ENCODE measurements around the gene IQCK.

IQCK gene

GRCh38 chr16:19851476-19851875, 133.4 kb downstream of the IQCK start:
- intact Hi-C loops (cut with DNase I), result no loop called here
- peak; percentile 53 to 96 (median 72) for DNase-seq

- DNase-seq, result peak in 1 of 10 donors; percentile 2
- intact Hi-C loops (cut with DNase I), result no loop called here
These were observed 135.2 kb downstream of the IQCK start for GRCh38 chr16:19853132-19853741.

- peak in 2 of 10 donors; percentile 38 to 65 for DNase-seq
- intact Hi-C loops (cut with DNase I), result no loop called here
These were observed 135.9 kb downstream of the IQCK start for GRCh38 chr16:19853742-19854542.

- peak in 2 of 10 donors; percentile 28 to 58 for DNase-seq
- intact Hi-C loops (cut with DNase I), result no loop called here
These were observed 136.4 kb downstream of the IQCK start for GRCh38 chr16:19854543-19854876.

- peak in 1 of 10 donors; percentile 35 for DNase-seq
- intact Hi-C loops (cut with DNase I), result no loop called here
These were observed 138.0 kb downstream of the IQCK start for GRCh38 chr16:19856120-19856519.

GRCh38 chr16:19857593-19858339, 139.7 kb downstream of the IQCK start:
- peak in 1 of 10 donors; percentile 35 for DNase-seq
- intact Hi-C loops (cut with DNase I), result no loop called here

GRCh38 chr16:19858340-19859018, 140.4 kb downstream of the IQCK start:
- peak in 1 of 10 donors; percentile 60 for DNase-seq
- intact Hi-C loops (cut with DNase I), result no loop called here

- intact Hi-C loops (cut with DNase I), result no loop called here
- DNase-seq, result no peak
These were observed 141.1 kb downstream of the IQCK start for GRCh38 chr16:19859166-19859565.

- DNase-seq, result peak in 1 of 10 donors; percentile 42
- intact Hi-C loops (cut with DNase I), result loop anchor here (2.0 kb wide), 1 partner anchor 93 kb away; no protein-coding TSS in a partner anchor
These were observed 141.5 kb downstream of the IQCK start for GRCh38 chr16:19859603-19860002.

- intact Hi-C loops (cut with DNase I), result loop anchor here (2.0 kb wide), 1 partner anchor 94 kb away; no protein-coding TSS in a partner anchor
- DNase-seq, result peak in 1 of 10 donors; percentile 68
These were observed 142.3 kb downstream of the IQCK start for GRCh38 chr16:19860166-19861041.

- peak in 1 of 10 donors; percentile 9 for DNase-seq
- intact Hi-C loops (cut with DNase I), result loop anchor here (2.0 kb wide), 1 partner anchor 94 kb away; no protein-coding TSS in a partner anchor
These were observed 143.1 kb downstream of the IQCK start for GRCh38 chr16:19861133-19861532.

GRCh38 chr16:19861811-19862327, 143.8 kb downstream of the IQCK start:
- peak; percentile 56 to 96 (median 79) for DNase-seq
- intact Hi-C loops (cut with DNase I), result loop anchor here (1.0 to 2.0 kb wide), 2 partner anchors 21 to 95 kb away; no protein-coding TSS in a partner anchor

GRCh38 chr16:19863990-19864389, 145.9 kb downstream of the IQCK start:
- intact Hi-C loops (cut with DNase I), result no loop called here
- peak in 3 of 10 donors; percentile 11 to 54 (median 13) for DNase-seq

- intact Hi-C loops (cut with DNase I), result no loop called here
- DNase-seq, result peak in 3 of 10 donors; percentile 32 to 52 (median 48)
These were observed 146.5 kb downstream of the IQCK start for GRCh38 chr16:19864566-19864965.

GRCh38 chr16:19868421-19868820, 150.3 kb downstream of the IQCK start:
- intact Hi-C loops (cut with DNase I), result no loop called here
- DNase-seq, result peak in 3 of 10 donors; percentile 19 to 52 (median 22)

- peak in 3 of 10 donors; percentile 13 to 82 (median 58) for DNase-seq
- intact Hi-C loops (cut with DNase I), result no loop called here
These were observed 153.7 kb downstream of the IQCK start for GRCh38 chr16:19871721-19872120.

GRCh38 chr16:19872179-19872863, 154.2 kb downstream of the IQCK start:
- peak; percentile 72 to 98 (median 82) for DNase-seq
- intact Hi-C loops (cut with DNase I), result no loop called here

GRCh38 chr16:19872935-19873334, 154.9 kb downstream of the IQCK start:
- DNase-seq, result peak in 6 of 10 donors; percentile 22 to 87 (median 63)

More at GRCh38 chr16:19872935-19873334, 154.9 kb downstream of the IQCK start:
- intact Hi-C loops (cut with DNase I), result no loop called here

Data from posterior cingulate gyrus (tissue), 11 donors.